Mucosa of descending colon (tissue), 3 donors: Measurements from ENCODE around the gene ST6GAL1. TPM values are rescaled to one million over a fixed set of nuclear protein-coding genes. Genes with fewer than 3 reads are reported as not detected.

Experiments
- ATAC-seq: fragments of 200-7000 bp; cut with Tn5 transposase; one replicate; pipeline ENCODE4 v1.9.1; 2020; ENCODE audit warnings: mild to moderate bottlenecking, moderate library complexity
- DNase-seq, 3 donors: peaks; one replicate each; pipeline ENCODE4 v3.0.0-alpha.2; 2020
- H3K36me3 ChIP-seq: fragments of 200-600 bp; one replicate; pipeline ENCODE4 v1.8.0; 2021; ENCODE audit warnings: low read depth, mild to moderate bottlenecking
- H3K4me1 ChIP-seq: fragments of 200-600 bp; one replicate; pipeline ENCODE4 v1.8.0; 2021; ENCODE audit warnings: low read depth, mild to moderate bottlenecking
- H3K4me3 ChIP-seq: fragments of 200-600 bp; one replicate; pipeline ENCODE4 v1.8.0; 2021; ENCODE audit warnings: mild to moderate bottlenecking
- H3K9me3 ChIP-seq: fragments of 200-600 bp; one replicate; pipeline ENCODE4 v1.8.0; 2021; ENCODE audit warnings: mild to moderate bottlenecking
- intact Hi-C, 2 donors: fragments of 100-400 bp; cut with DNase I in 1 of 2; cut with micrococcal nuclease in 1 of 2; formaldehyde crosslinking; loops; one replicate each; pipeline versions ENCODE4 v1.11.0 to v1.11.1; 2022; cut with DNase I, micrococcal nuclease
- total RNA-seq, 3 donors: library from RNA; stranded (reverse); fragmentation: NEBNext Ultra II Directional in 2 of 3; extraction: Animal tissue kit (Norgen Biotek cat#: 25700) in 2 of 3; gene quantifications; one replicate each; pipeline versions ENCODE4 v1.2.1 to v1.2.4, GENCODE V29; 2021 to 2023
- TF ChIP-seq, protein P1 (sequence below): fragments of 200-600 bp; IDR thresholded peaks from one replicate; pipeline ENCODE4 v1.8.0; 2022; ENCODE audit warnings: antibody characterized with exemption, mild to moderate bottlenecking
- donor health status: DM: no; HTN: no; CAD: no; lungs with moderate emphysema.
- donor health status: DM: no; HTN: no; CAD: no.
- donor health status: DM: no; HTN: yes; CAD: no.

The ST6GAL1 gene
- total RNA-seq, 3 donors from 2014 or later, result 23.5 to 58.9 (median 53.6) TPM

DNA sequence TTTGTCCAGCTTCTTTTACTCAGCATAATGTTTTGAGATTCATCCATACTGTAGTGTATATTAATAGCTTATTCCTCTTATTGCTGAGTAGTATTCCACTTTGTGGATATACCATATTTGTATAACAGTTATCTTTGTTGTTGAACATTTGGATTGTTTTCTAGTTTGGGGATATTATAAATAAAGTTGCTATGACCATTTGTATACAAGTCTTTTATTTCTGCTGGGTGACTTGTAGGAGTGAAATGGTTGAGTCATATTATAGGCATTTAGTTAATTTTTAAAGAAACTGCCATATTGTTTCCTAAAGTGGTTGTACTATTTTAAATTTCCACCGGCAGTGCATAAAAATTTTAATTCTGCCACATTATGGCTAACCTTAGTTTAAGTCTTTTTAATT lies 155.6 kb downstream of the ST6GAL1 start:
- peaks cover 22% of the 10 kb centered on the region for H3K9me3 ChIP-seq
- H3K4me1 ChIP-seq, result no peaks in the 10 kb centered on the region
- intact Hi-C loops, result no loop called here
- DNase-seq (no peak), ATAC-seq (no peak)
- no peaks in the 10 kb centered on the region for H3K36me3 ChIP-seq
- no peak overlapping the region for H3K4me3 ChIP-seq
- TF ChIP-seq, protein P1, sequence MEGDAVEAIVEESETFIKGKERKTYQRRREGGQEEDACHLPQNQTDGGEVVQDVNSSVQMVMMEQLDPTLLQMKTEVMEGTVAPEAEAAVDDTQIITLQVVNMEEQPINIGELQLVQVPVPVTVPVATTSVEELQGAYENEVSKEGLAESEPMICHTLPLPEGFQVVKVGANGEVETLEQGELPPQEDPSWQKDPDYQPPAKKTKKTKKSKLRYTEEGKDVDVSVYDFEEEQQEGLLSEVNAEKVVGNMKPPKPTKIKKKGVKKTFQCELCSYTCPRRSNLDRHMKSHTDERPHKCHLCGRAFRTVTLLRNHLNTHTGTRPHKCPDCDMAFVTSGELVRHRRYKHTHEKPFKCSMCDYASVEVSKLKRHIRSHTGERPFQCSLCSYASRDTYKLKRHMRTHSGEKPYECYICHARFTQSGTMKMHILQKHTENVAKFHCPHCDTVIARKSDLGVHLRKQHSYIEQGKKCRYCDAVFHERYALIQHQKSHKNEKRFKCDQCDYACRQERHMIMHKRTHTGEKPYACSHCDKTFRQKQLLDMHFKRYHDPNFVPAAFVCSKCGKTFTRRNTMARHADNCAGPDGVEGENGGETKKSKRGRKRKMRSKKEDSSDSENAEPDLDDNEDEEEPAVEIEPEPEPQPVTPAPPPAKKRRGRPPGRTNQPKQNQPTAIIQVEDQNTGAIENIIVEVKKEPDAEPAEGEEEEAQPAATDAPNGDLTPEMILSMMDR, result no peak

DNA sequence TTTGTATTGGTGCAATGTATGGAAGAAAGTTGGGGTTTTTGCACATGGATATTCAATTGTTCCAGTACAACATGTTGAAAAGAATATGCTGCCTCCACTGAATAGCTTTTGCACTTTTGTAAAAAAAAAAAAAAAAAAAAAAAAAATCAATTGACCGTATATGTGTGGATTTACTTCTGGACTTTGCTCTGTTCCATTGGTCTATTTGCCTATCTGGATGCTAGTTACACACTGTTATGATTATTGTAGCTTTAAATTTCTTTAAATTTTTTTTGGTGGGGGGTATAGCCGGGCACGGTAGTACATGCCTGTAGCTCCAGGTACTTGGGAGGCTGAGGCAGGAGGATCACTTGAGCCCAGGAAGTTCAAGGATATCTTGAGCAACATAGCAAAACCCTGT lies 156.5 kb downstream of the ST6GAL1 start:
- ATAC-seq (no peak), DNase-seq (no peak)
- Histone ChIP-seq H3K4me3 (no peak overlapping the region), H3K4me1 (no peaks in the 10 kb centered on the region), H3K36me3 (no peaks in the 10 kb centered on the region), H3K9me3 (peaks cover 22% of the 10 kb centered on the region)
- intact Hi-C loops, result no loop called here
- TF ChIP-seq, protein P1, result no peak

DNA sequence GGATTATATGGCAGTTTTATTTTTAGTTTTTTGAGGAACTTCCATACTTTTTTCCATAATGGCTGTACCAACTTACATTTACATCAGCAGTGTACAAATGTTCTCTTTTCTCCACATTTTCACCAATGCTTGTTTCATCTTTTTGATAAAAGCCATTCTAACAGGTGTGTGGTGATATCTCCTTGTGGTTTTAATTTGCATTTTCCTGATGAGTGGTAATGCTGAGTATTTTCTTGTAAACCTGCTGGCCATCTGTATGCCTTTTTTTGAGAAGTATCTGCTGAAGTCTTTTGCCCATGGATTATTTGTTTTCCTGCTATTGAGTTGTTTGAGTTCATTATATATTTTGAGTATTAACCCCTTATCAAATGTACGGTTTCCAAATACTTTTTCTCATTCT lies 158.4 kb downstream of the ST6GAL1 start:
- Histone ChIP-seq H3K9me3 (peaks cover 25% of the 10 kb centered on the region), H3K4me1 (no peaks in the 10 kb centered on the region), H3K4me3 (no peak overlapping the region), H3K36me3 (no peaks in the 10 kb centered on the region)
- no peak for ATAC-seq
- TF ChIP-seq, protein P1, result no peak
- DNase-seq, result no peak
- intact Hi-C loops, result no loop called here

DNA sequence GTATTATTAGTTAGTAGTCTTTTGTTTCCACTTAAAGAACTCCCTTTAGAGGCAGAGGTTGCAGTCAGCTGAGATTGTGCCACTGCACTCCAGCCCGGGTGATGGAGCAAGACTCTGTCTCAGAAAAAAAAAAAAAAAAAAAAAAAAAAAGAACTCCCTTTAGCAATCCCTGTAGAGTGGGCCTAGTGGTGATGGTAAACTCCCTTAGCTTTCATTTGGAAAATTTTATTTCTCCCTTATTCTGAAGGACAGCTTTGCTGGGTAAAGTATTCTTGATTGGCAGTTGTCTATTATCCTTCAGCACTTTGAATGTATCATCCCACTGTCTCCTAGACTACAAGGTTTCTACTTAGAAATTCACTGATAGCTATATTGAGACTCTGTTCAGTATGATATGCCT lies 163.0 kb downstream of the ST6GAL1 start:
- TF ChIP-seq, protein P1, result no peak
- DNase-seq (no peak), ATAC-seq (no peak)
- Histone ChIP-seq H3K36me3 (no peaks in the 10 kb centered on the region), H3K9me3 (peaks cover 9% of the 10 kb centered on the region), H3K4me1 (no peaks in the 10 kb centered on the region), H3K4me3 (no peak overlapping the region)
- intact Hi-C loops, result no loop called here

DNA sequence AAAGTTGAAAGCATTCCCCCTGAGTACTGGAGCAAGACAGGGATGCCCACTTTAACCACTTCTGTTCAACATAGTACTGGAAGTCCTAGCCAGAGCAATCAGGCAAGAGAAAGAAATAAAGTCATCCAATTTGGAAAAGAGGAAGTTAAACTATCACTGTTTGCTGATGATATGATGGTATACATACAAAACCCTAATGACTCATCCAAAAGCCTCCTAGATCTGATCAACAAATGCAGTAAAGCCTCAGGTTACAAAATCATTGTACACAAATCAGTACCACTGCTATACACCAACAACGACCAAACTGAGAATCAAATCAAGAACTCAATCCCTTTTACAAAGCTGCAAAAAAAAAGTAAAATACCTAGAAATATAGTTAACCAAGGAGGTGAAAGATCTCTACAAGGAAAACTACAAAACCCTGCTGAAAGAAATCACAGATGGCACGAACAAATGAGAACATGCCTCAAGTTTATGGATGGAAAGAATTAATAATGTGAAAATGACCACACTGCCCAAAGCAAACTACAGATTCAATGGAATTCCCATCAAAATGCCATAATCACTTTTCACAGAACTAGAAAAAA lies 168.7 kb downstream of the ST6GAL1 start:
- no peak for DNase-seq
- TF ChIP-seq, protein P1, result no peak
- Histone ChIP-seq H3K9me3 (no peaks in the 10 kb centered on the region), H3K4me1 (peaks cover 4% of the 10 kb centered on the region), H3K36me3 (no peaks in the 10 kb centered on the region), H3K4me3 (no peak overlapping the region)
- ATAC-seq, result no peak
- intact Hi-C loops, result no loop called here
